Measurements from ENCODE around the gene MAGI2. TPM values are rescaled to one million over a fixed set of nuclear protein-coding genes. Genes with fewer than 3 reads are reported as not detected.

The MAGI2 gene
- total and polyA plus RNA-seq, 2 donors (not counting 3 experiments of a cell fraction or from before 2014, with no cell fraction given), result 0.28 to 6.0 TPM

DNA sequence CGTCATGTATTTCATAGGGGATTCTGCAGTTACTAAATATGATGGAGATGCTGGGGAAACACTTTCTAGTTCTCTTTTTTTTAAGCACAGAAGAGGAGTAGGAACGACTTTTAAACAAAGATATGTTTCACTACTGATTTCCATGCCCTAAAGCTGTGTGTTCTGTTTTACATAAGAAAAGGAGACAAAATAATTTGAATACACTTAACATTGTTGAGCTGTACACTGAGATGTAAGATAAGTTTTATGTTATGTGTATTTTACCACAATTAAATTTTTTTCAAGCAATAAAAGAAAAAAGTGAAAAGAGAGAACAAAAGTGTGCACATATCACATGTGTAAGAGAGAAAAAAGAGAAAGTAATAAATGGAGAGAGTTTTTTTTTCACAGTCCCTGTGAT is 1246.7 kb downstream of the MAGI2 start:
- Histone ChIP-seq H3K27me3 (ENCODE audit: control insufficient read depth in 2 of 2, insufficient read depth in 2 of 2, low read length in 2 of 2) (no peaks in the 10 kb centered on the region), H3K9me1 (replicated peaks; ENCODE audit: control insufficient read depth, extremely low read depth, insufficient read depth, low read length) (no peaks in the 10 kb centered on the region), H3K9me3 (replicated peaks; ENCODE audit: control insufficient read depth, insufficient read depth, low read length) (no peaks in the 10 kb centered on the region), H3K4me3 (replicated peaks in 1 of 3; ENCODE audit: insufficient read depth in 1 of 3, low read depth in 1 of 3, low read length in 3 of 3) (no peak overlapping the region), H3K4me2 (ENCODE audit: insufficient read depth, low read length) (no peak overlapping the region), H3K36me3 (ENCODE audit: control insufficient read depth in 2 of 2, extremely low read depth in 1 of 2, insufficient read depth in 2 of 2, low read length in 2 of 2) (no peaks in the 10 kb centered on the region), H3K79me2 (ENCODE audit: control insufficient read depth, insufficient read depth, low read length) (no peaks in the 10 kb centered on the region), H2AFZ (ENCODE audit: low read depth, low read length) (no peak overlapping the region), H4K20me1 (replicated peaks; ENCODE audit: control insufficient read depth, extremely low read depth, insufficient read depth, low read length) (no peaks in the 10 kb centered on the region), H3K9ac (replicated peaks; ENCODE audit: extremely low read depth, insufficient read depth, low read length) (no peak overlapping the region), H3K27ac (ENCODE audit: insufficient read depth, low read depth, low read length) (no peak overlapping the region), H3K4me1 (ENCODE audit: control insufficient read depth, extremely low read depth, insufficient read depth, low read length) (no peaks in the 10 kb centered on the region)
- FAIRE-seq (no peak), DNase-seq (ENCODE audit: low read depth, low spot score) (no peak)
- intact Hi-C loops (cut with micrococcal nuclease) (no loop called here), dilution Hi-C loops (cut with MboI; ENCODE audit: extremely low pct_ligation_motif_present, low sequenced_read_pairs) (no loop called here)
- CTCF ChIA-PET, result interaction anchor here (0.7 kb wide), 1 partner anchor 564 kb away, joined by 4 read pairs; no protein-coding TSS in a partner anchor
- TF ChIP-seq, protein P1, sequence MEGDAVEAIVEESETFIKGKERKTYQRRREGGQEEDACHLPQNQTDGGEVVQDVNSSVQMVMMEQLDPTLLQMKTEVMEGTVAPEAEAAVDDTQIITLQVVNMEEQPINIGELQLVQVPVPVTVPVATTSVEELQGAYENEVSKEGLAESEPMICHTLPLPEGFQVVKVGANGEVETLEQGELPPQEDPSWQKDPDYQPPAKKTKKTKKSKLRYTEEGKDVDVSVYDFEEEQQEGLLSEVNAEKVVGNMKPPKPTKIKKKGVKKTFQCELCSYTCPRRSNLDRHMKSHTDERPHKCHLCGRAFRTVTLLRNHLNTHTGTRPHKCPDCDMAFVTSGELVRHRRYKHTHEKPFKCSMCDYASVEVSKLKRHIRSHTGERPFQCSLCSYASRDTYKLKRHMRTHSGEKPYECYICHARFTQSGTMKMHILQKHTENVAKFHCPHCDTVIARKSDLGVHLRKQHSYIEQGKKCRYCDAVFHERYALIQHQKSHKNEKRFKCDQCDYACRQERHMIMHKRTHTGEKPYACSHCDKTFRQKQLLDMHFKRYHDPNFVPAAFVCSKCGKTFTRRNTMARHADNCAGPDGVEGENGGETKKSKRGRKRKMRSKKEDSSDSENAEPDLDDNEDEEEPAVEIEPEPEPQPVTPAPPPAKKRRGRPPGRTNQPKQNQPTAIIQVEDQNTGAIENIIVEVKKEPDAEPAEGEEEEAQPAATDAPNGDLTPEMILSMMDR (IDR thresholded peaks at IDR 0.05; ENCODE audit: extremely low read depth in 1 of 2, insufficient read depth in 1 of 2, low read depth in 1 of 2, low read length in 2 of 2), result no peak
- no peak for TF ChIP-seq GATA2 (IDR thresholded peaks at IDR 0.05; ENCODE audit: insufficient read depth, insufficient read length, low read depth, low read length)
- TF ChIP-seq MYC (IDR thresholded peaks at IDR 0.05; ENCODE audit: low read depth, low read length), result no peak
- no peak for TF ChIP-seq JUN (IDR thresholded peaks at IDR 0.05; ENCODE audit: borderline replicate concordance, insufficient read depth, insufficient read length, low read depth)
- TF ChIP-seq FOS (IDR thresholded peaks at IDR 0.05; ENCODE audit: borderline replicate concordance, insufficient read depth, low read length), result no peak
- no peak for TF ChIP-seq EZH2 (IDR thresholded peaks at IDR 0.05; ENCODE audit: borderline replicate concordance, low read depth, low read length, severe bottlenecking)
- no peak for TF ChIP-seq POLR2A (IDR thresholded peaks at IDR 0.05; ENCODE audit: low read depth, low read length)
- TF ChIP-seq MAX (IDR thresholded peaks at IDR 0.05; ENCODE audit: insufficient read depth, insufficient read length), result no peak
- no peak for TF ChIP-seq POLR2AphosphoS5 (IDR thresholded peaks at IDR 0.05; ENCODE audit: insufficient read depth, low read depth, low read length)
- POLR2A ChIA-PET, result no interaction called here
- BruUV-seq (replicated peaks), result no TSS peak
